GM10248 (cell line): ENCODE data around the gene SYNJ2.

Experiments
- CTCF ChIA-PET: fragments of 300-600 bp; sonication (Branson Sonifier 250); formaldehyde crosslinking; extraction: SDS; loops from one replicate; lab custom pipeline; 2021; ENCODE audit warnings: antibody characterized with exemption; lab: Yijun Ruan, JAX
- POLR2A ChIA-PET: fragments of 350-650 bp; sonication (Branson Sonifier 250); formaldehyde crosslinking; extraction: SDS; loops from one replicate; lab custom pipeline; 2020; ENCODE audit warnings: antibody characterized with exemption; lab: Yijun Ruan, JAX
- DNase-seq: peaks from one replicate; pipeline ENCODE4 v3.0.0; 2012; ENCODE audit errors: extremely low spot score
- CTCF ChIP-seq: IDR thresholded peaks from 2 replicates; pipeline ENCODE4 v1.5.1; 2012; ENCODE audit warnings: mild to moderate bottlenecking, low read depth; ENCODE audit errors: extremely low read depth, missing control alignments, control extremely low read depth

Gene SYNJ2

GRCh38 chr6:158038291-158039177 lies 56.9 kb downstream of the SYNJ2 start:
- TF ChIP-seq CTCF, result no peak
- CTCF ChIA-PET, result interaction anchor here (1.4 to 6.7 kb wide), 2 partner anchors 11 to 19 kb away, joined by 3 to 37 read pairs; no protein-coding TSS in a partner anchor
- no peak for DNase-seq
- POLR2A ChIA-PET, result no interaction called here

- CTCF ChIA-PET, result interaction anchor here (1.4 to 6.7 kb wide), 2 partner anchors 12 to 18 kb away, joined by 3 to 37 read pairs; no protein-coding TSS in a partner anchor
- no peak for TF ChIP-seq CTCF
- POLR2A ChIA-PET, result no interaction called here
- no peak for DNase-seq
Observed at GRCh38 chr6:158039178-158039557, 57.5 kb downstream of the SYNJ2 start.

- ChIA-PET CTCF (interaction anchor here (1.4 to 6.7 kb wide), 2 partner anchors 12 to 18 kb away, joined by 3 to 37 read pairs; no protein-coding TSS in a partner anchor), POLR2A (no interaction called here)
- DNase-seq, result no peak
- TF ChIP-seq CTCF, result no peak
Observed at GRCh38 chr6:158039571-158040050, 57.9 kb downstream of the SYNJ2 start.

- no peak for TF ChIP-seq CTCF
- ChIA-PET POLR2A (no interaction called here), CTCF (interaction anchor here (1.4 to 6.7 kb wide), 2 partner anchors 13 to 17 kb away, joined by 3 to 37 read pairs; no protein-coding TSS in a partner anchor)
- peak; percentile 56 for DNase-seq
Observed at GRCh38 chr6:158040051-158040803, 58.6 kb downstream of the SYNJ2 start.

- ChIA-PET POLR2A (interaction anchor here (0.6 kb wide), 1 partner anchor 12 kb away, joined by 3 read pairs; no protein-coding TSS in a partner anchor), CTCF (interaction anchor here (1.0 to 6.7 kb wide), 4 partner anchors 9 to 33 kb away, joined by 3 to 37 read pairs (median 5); no protein-coding TSS in a partner anchor)
- no peak for DNase-seq
- TF ChIP-seq CTCF, result no peak
Observed at GRCh38 chr6:158040804-158041347, 59.2 kb downstream of the SYNJ2 start.

- POLR2A ChIA-PET, result interaction anchor here (0.6 kb wide), 1 partner anchor 13 kb away, joined by 3 read pairs; no protein-coding TSS in a partner anchor
- no peak for DNase-seq
- CTCF ChIA-PET, result interaction anchor here (1.0 to 6.7 kb wide), 4 partner anchors 10 to 33 kb away, joined by 3 to 37 read pairs (median 5); no protein-coding TSS in a partner anchor
- TF ChIP-seq CTCF, result no peak
Observed at GRCh38 chr6:158041370-158041769, 59.7 kb downstream of the SYNJ2 start.
